Measurements from ENCODE around the gene CFL1. TPM values are rescaled to one million over a fixed set of nuclear protein-coding genes. Genes with fewer than 3 reads are reported as not detected.

Gene CFL1
- total and polyA plus RNA-seq, 4 experiments from 2014 or later, result 540 to 2,825 (median 1,686) TPM

- Histone ChIP-seq H3K27ac (ENCODE audit: low read depth, low read length) (no peak overlapping the region), H3K4me3 (ENCODE audit: low read length in 2 of 2) (no peak overlapping the region), H3K27me3 (ENCODE audit: insufficient read depth, low read length) (no peaks in the 10 kb centered on the region), H3K4me1 (ENCODE audit: insufficient read depth, low read length) (peaks cover 16% of the 10 kb centered on the region), H3K9me3 (ENCODE audit: control insufficient read depth in 1 of 2, low read length in 2 of 2) (no peaks in the 10 kb centered on the region), H3K36me3 (ENCODE audit: insufficient read depth, low read length) (peaks cover 45% of the 10 kb centered on the region)
- intact Hi-C loops (cut with micrococcal nuclease), result no loop called here
- ChIA-PET POLR2A (ENCODE audit: partially characterized antibody) (interaction anchor here (1.0 to 11.3 kb wide), 3 partner anchors 8 to 251 kb away, joined by 3 to 222 read pairs (median 5); partner anchors contain the start of genes CFL1, FIBP, MUS81 and PCNX3), CTCF (ENCODE audit: partially characterized antibody) (interaction anchor here (1.9 kb wide), 1 partner anchor 18 kb away, joined by 5 read pairs; no protein-coding TSS in a partner anchor)
- Mint-ChIP-seq H3K4me3 (no peak overlapping the region), H3K4me1 (peaks cover 6 to 34% (median 17%) of the 10 kb centered on the region in 4 donors), H3K27ac (no peak overlapping the region), H3K27me3 (no peaks in the 10 kb centered on the region), H3K9me3 (no peaks in the 10 kb centered on the region), H3K36me3 (peaks cover 18 to 35% of the 10 kb centered on the region in 2 donors)
- DNase-seq, result no peak
Observed at GRCh38 chr11:65866509-65867283, 8.7 kb upstream of the CFL1 start.

GRCh38 chr11:65865550-65866172, 7.7 kb upstream of the CFL1 start:
- Mint-ChIP-seq H3K27ac (no peak overlapping the region), H3K9me3 (no peaks in the 10 kb centered on the region), H3K4me1 (peaks cover 6 to 35% (median 18%) of the 10 kb centered on the region in 4 donors), H3K36me3 (peaks cover 18 to 43% of the 10 kb centered on the region in 2 donors), H3K4me3 (no peak overlapping the region), H3K27me3 (no peaks in the 10 kb centered on the region)
- POLR2A ChIA-PET (ENCODE audit: partially characterized antibody), result interaction anchor here (1.0 kb wide), 1 partner anchor 250 kb away, joined by 3 read pairs; the partner anchor contains the start of gene PCNX3
- CTCF ChIA-PET (ENCODE audit: partially characterized antibody), result interaction anchor here (1.9 kb wide), 1 partner anchor 19 kb away, joined by 5 read pairs; no protein-coding TSS in a partner anchor
- H3K27ac ChIP-seq (ENCODE audit: low read depth, low read length), result no peak overlapping the region
- H3K4me3 ChIP-seq (ENCODE audit: low read length in 2 of 2), result no peak overlapping the region
- DNase-seq, result no peak
- no peaks in the 10 kb centered on the region for H3K27me3 ChIP-seq (ENCODE audit: insufficient read depth, low read length)
- intact Hi-C loops (cut with micrococcal nuclease), result no loop called here
- H3K4me1 ChIP-seq (ENCODE audit: insufficient read depth, low read length), result peaks cover 20% of the 10 kb centered on the region
- no peaks in the 10 kb centered on the region for H3K9me3 ChIP-seq (ENCODE audit: control insufficient read depth in 1 of 2, low read length in 2 of 2)
- peaks cover 45% of the 10 kb centered on the region for H3K36me3 ChIP-seq (ENCODE audit: insufficient read depth, low read length)

GRCh38 chr11:65864706-65865471, 6.9 kb upstream of the CFL1 start:
- DNase-seq, result no peak
- H3K4me1 Mint-ChIP-seq, result peaks cover 7 to 35% (median 17%) of the 10 kb centered on the region in 4 donors
- intact Hi-C loops (cut with micrococcal nuclease), result no loop called here
- no peaks in the 10 kb centered on the region for H3K27me3 Mint-ChIP-seq
- peaks cover 45% of the 10 kb centered on the region for H3K36me3 ChIP-seq (ENCODE audit: insufficient read depth, low read length)
- H3K4me3 ChIP-seq (ENCODE audit: low read length in 2 of 2), result no peak overlapping the region
- H3K27ac ChIP-seq (ENCODE audit: low read depth, low read length), result no peak overlapping the region
- no peaks in the 10 kb centered on the region for H3K27me3 ChIP-seq (ENCODE audit: insufficient read depth, low read length)
- ChIA-PET POLR2A (ENCODE audit: partially characterized antibody) (interaction anchor here (2.8 to 8.5 kb wide), 2 partner anchors 9 to 21 kb away, joined by 11 to 435 read pairs; partner anchors contain the start of genes CCDC85B, CTSW and FIBP), CTCF (ENCODE audit: partially characterized antibody) (interaction anchor here (11.0 kb wide), 1 partner anchor 23 kb away, joined by 281 read pairs; the partner anchor contains the start of genes CCDC85B and FIBP)
- H3K4me3 Mint-ChIP-seq, result no peak overlapping the region
- H3K9me3 Mint-ChIP-seq, result no peaks in the 10 kb centered on the region
- peak overlapping the region in 1 of 7 donors; percentile 47 for H3K27ac Mint-ChIP-seq
- no peaks in the 10 kb centered on the region for H3K9me3 ChIP-seq (ENCODE audit: control insufficient read depth in 1 of 2, low read length in 2 of 2)
- peaks cover 18 to 47% of the 10 kb centered on the region in 2 donors for H3K36me3 Mint-ChIP-seq
- H3K4me1 ChIP-seq (ENCODE audit: insufficient read depth, low read length), result peaks cover 21% of the 10 kb centered on the region

- peak overlapping the region in 2 of 7 donors; percentile 77 to 84 for H3K27ac Mint-ChIP-seq
- Histone ChIP-seq H3K4me3 (ENCODE audit: low read length in 2 of 2) (no peak overlapping the region), H3K36me3 (ENCODE audit: insufficient read depth, low read length) (peaks cover 45% of the 10 kb centered on the region), H3K4me1 (ENCODE audit: insufficient read depth, low read length) (peaks cover 26% of the 10 kb centered on the region), H3K27ac (ENCODE audit: low read depth, low read length) (no peak overlapping the region), H3K27me3 (ENCODE audit: insufficient read depth, low read length) (no peaks in the 10 kb centered on the region), H3K9me3 (ENCODE audit: control insufficient read depth in 1 of 2, low read length in 2 of 2) (no peaks in the 10 kb centered on the region)
- no peaks in the 10 kb centered on the region for H3K27me3 Mint-ChIP-seq
- no peak overlapping the region for H3K4me3 Mint-ChIP-seq
- POLR2A ChIA-PET (ENCODE audit: partially characterized antibody), result interaction anchor here (0.5 to 8.5 kb wide), 3 partner anchors 10 to 420 kb away, joined by 3 to 435 read pairs (median 11); partner anchors contain the start of genes CCDC85B, CTSW and FIBP
- no peaks in the 10 kb centered on the region for H3K9me3 Mint-ChIP-seq
- H3K4me1 Mint-ChIP-seq, result peaks cover 8 to 35% (median 17%) of the 10 kb centered on the region in 4 donors
- CTCF ChIA-PET (ENCODE audit: partially characterized antibody), result interaction anchor here (11.0 kb wide), 1 partner anchor 23 kb away, joined by 281 read pairs; the partner anchor contains the start of genes CCDC85B and FIBP
- no peak for DNase-seq
- intact Hi-C loops (cut with micrococcal nuclease), result no loop called here
- H3K36me3 Mint-ChIP-seq, result peaks cover 18 to 50% of the 10 kb centered on the region in 2 donors
Observed at GRCh38 chr11:65863889-65864705, 6.1 kb upstream of the CFL1 start.

- Histone ChIP-seq H3K4me3 (ENCODE audit: low read length in 2 of 2) (no peak overlapping the region), H3K27me3 (ENCODE audit: insufficient read depth, low read length) (no peaks in the 10 kb centered on the region), H3K9me3 (ENCODE audit: control insufficient read depth in 1 of 2, low read length in 2 of 2) (no peaks in the 10 kb centered on the region), H3K4me1 (ENCODE audit: insufficient read depth, low read length) (peaks cover 33% of the 10 kb centered on the region), H3K27ac (ENCODE audit: low read depth, low read length) (no peak overlapping the region), H3K36me3 (ENCODE audit: insufficient read depth, low read length) (peaks cover 45% of the 10 kb centered on the region)
- Mint-ChIP-seq H3K27me3 (no peaks in the 10 kb centered on the region), H3K36me3 (peaks cover 18 to 54% of the 10 kb centered on the region in 2 donors), H3K9me3 (no peaks in the 10 kb centered on the region), H3K4me1 (peaks cover 13 to 43% (median 25%) of the 10 kb centered on the region in 4 donors), H3K27ac (peak overlapping the region in 1 of 7 donors; percentile 72), H3K4me3 (peak overlapping the region in 3 of 8 donors; percentile 60 to 70 (median 61))
- ChIA-PET CTCF (ENCODE audit: partially characterized antibody) (interaction anchor here (11.0 kb wide), 1 partner anchor 24 kb away, joined by 281 read pairs; the partner anchor contains the start of genes CCDC85B and FIBP), POLR2A (ENCODE audit: partially characterized antibody) (interaction anchor here (0.5 to 8.5 kb wide), 6 partner anchors 8 to 419 kb away, joined by 3 to 435 read pairs (median 9); partner anchors contain the start of genes CCDC85B, CTSW and FIBP)
- intact Hi-C loops (cut with micrococcal nuclease), result no loop called here
- DNase-seq, result no peak
Observed at GRCh38 chr11:65862941-65863888, 5.2 kb upstream of the CFL1 start.

All from CD4-positive, alpha-beta memory T cell (primary cell).